K562 (cell line): ENCODE measurements around the gene SOX18. TPM values are rescaled to one million over a fixed set of nuclear protein-coding genes. Genes with fewer than 3 reads are reported as not detected.

Experiments
- BRCA1 ChIP-seq, 2 experiments: fragments of 450-650 bp in 1 of 2; sonication (generic) in 1 of 2; formaldehyde crosslinking in 1 of 2; IDR thresholded peaks; 2 replicates each; pipeline versions ENCODE4 v1.5.0 to v1.6.1; 2017 to 2020; ENCODE audit warnings: mild to moderate bottlenecking in 1 of 2, missing genetic modification reagents in 1 of 2
- KHSRP ChIP-seq: fragments of 450-650 bp; IDR thresholded peaks from 2 replicates; pipeline ENCODE4 v1.6.1; 2017
- NBN ChIP-seq: fragments of 450-650 bp; IDR thresholded peaks from 2 replicates; pipeline ENCODE4 v1.6.1; 2016; ENCODE audit warnings: low read depth, mild to moderate bottlenecking
- NCOR1 ChIP-seq: fragments of 450-650 bp; IDR thresholded peaks from 2 replicates; pipeline ENCODE4 v1.6.1; 2016; ENCODE audit warnings: mild to moderate bottlenecking, moderate library complexity
- NFXL1 ChIP-seq: fragments of 450-650 bp; formaldehyde crosslinking; IDR thresholded peaks from 2 replicates; pipeline ENCODE4 v1.4.0; 2021; ENCODE audit warnings: mild to moderate bottlenecking
- SAP30 ChIP-seq: fragments of 200-600 bp; sonication (generic); IDR thresholded peaks from 2 replicates; pipeline ENCODE4 v1.6.1; 2012; ENCODE audit warnings: borderline replicate concordance, low read depth, mild to moderate bottlenecking, moderate library complexity, low read length, control low read depth, inconsistent platforms; ENCODE audit not compliant: insufficient read depth, poor library complexity, severe bottlenecking
- SRSF1 ChIP-seq: fragments of 200-400 bp; formaldehyde crosslinking; IDR thresholded peaks from 2 replicates; pipeline ENCODE4 v1.6.1; 2017; ENCODE audit warnings: mild to moderate bottlenecking, low read depth, low read length, moderate library complexity
- VEZF1 ChIP-seq: fragments of 200-800 bp; sonication (Bioruptor generic); IDR thresholded peaks from 2 replicates; pipeline ENCODE4 v1.6.1; 2017; ENCODE audit warnings: missing genetic modification characterization, missing compliant biosample characterization
- ZNF436 ChIP-seq: fragments of 250-450, 450-650 bp; sonication (Bioruptor Pico); formaldehyde crosslinking; IDR thresholded peaks from 2 replicates; pipeline ENCODE4 v1.7.0; 2020; ENCODE audit warnings: mild to moderate bottlenecking
- polyA plus RNA-seq, 8 experiments: library from polyadenylated mRNA; depleted of rRNA in 4 of 8; stranded (reverse) in 5 of 8; unstranded in 3 of 8; fragments of >200 nt; fragmentation: Nextera tagmentation in 2 of 8; fragmentation: Illumina TruSeq in 1 of 8; extraction: Ambion mirVana in 2 of 8; extraction: Trizol in 1 of 8; gene quantifications; 2 replicates each; pipeline versions ENCODE4 v1.2.1 to v1.2.3, GENCODE V29; 2011 to 2014; ENCODE audit warnings: inconsistent platforms in 1 of 8, missing spikeins in 1 of 8
- total RNA-seq, 7 experiments: library from RNA; depleted of rRNA in 6 of 7; stranded (reverse); fragments of >200 nt in 6 of 7; fragmentation: Illumina TruSeq in 2 of 7; extraction: Trizol in 2 of 7; gene quantifications; 2 replicates each; pipeline versions ENCODE4 v1.2.1 to v1.2.3, GENCODE V29; 2011 to 2021; ENCODE audit warnings: low replicate concordance in 1 of 7
- TF ChIP-seq, protein P1 (sequence below): sonication (generic); formaldehyde crosslinking; IDR thresholded peaks from 2 replicates; pipeline ENCODE4 v1.8.1; 2022; ENCODE audit warnings: missing genetic modification reagents

SOX18 gene
- total and polyA plus RNA-seq, 9 of the 15 experiments (the other 6 are each of a cell fraction or from before 2014, with no cell fraction given): 0.15 to 19.8 (median 0.33) TPM

DNA sequence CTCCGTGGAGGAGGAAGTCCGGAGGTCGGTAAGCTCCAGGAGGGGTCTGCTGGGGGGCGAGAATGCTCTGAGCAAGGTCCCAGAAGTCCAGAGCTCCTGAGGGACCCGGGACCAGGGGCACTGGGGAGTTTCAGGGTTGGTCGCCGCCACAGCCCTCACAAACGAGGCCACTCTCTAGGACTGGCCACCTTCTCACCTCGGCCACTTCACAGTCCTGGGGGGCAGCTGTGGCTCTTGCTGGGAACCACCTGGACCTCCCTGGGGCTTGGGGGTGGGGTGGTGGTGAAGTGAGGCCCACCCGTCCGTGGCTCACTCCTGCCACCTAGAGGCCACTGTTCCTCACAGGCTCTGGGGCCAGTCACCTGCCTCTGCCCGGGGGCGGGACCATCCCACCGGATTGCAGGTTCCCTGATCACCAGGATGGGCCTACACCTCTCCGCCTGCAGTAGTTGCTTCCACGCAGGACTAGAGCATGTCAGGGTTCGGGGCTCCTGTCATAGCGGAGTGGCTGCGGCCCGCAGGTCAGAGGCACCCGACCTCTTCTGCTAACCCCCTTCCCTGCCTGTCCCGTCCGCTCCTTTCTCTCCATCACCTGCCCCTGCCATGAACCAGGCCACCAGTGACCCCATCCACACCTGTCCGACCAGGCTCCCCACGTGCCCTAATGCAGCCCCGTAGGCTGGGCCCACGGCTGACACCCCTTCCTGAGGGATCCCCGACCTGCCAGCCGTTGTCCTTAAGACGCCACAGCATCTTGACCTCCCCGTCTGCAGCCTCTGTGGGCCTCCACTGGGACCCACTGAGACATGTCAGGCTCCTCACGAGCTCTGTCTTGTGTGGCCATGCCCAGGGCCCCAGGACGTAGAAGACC lies 8.4 kb upstream of the SOX18 start (continued):
- TF ChIP-seq VEZF1 (peak; percentile 54; the same call in 1 of the 2 replicates), NCOR1 (no peak), SAP30 (no peak), BRCA1 (IDR thresholded peaks at IDR 0.05) (no peak), BRCA1 (CRISPR knock-in tag; IDR thresholded peaks at IDR 0.05) (no peak), NBN (no peak), NFXL1 (CRISPR knock-in tag) (no peak), ZNF436 (no peak), KHSRP (no peak), SRSF1 (no peak)
- TF ChIP-seq, protein P1, sequence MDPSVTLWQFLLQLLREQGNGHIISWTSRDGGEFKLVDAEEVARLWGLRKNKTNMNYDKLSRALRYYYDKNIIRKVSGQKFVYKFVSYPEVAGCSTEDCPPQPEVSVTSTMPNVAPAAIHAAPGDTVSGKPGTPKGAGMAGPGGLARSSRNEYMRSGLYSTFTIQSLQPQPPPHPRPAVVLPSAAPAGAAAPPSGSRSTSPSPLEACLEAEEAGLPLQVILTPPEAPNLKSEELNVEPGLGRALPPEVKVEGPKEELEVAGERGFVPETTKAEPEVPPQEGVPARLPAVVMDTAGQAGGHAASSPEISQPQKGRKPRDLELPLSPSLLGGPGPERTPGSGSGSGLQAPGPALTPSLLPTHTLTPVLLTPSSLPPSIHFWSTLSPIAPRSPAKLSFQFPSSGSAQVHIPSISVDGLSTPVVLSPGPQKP: no peak
